Esophagus muscularis mucosa (tissue), 3 donors: Measurements from ENCODE around the gene PDE4D.

Experiments
- POLR2AphosphoS5 ChIP-seq, 2 donors: sonication (generic); formaldehyde crosslinking; IDR thresholded peaks; one replicate each; pipeline ENCODE4 v1.6.1; 2017; ENCODE audit warnings: antibody characterized with exemption in 2 of 2
- TF ChIP-seq, protein P1 (sequence below), 3 experiments: fragments of 200-600 bp in 2 of 3; fragments of 450-650 bp in 1 of 3; sonication (generic) in 2 of 3; IDR thresholded peaks; one replicate each; pipeline ENCODE4 v1.5.1; 2017 to 2019; ENCODE audit warnings: antibody characterized with exemption in 3 of 3, mild to moderate bottlenecking in 2 of 3, moderate library complexity in 1 of 3

DNA sequence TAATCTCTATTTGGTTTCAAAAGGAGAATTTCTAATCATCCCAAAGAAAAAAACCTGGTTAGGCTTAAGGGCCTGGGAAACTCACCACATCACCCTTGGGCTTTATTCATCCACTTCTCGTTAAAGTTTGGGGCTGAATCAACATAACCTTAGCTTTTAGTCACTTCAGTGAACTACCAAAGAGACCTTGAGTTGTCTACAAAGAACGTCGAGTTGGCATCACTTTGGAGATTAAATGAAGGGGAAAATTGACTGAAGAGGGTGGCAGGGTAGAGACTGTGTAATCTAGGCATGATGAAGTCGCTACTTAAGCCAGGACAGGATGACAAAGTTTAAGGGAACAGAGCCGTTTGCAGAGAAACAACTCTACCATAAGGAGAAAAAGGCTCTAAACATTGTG is 969.2 kb downstream of the PDE4D start:
- TF ChIP-seq POLR2AphosphoS5 (IDR thresholded peaks at IDR 0.05), result no peak
- TF ChIP-seq, protein P1, sequence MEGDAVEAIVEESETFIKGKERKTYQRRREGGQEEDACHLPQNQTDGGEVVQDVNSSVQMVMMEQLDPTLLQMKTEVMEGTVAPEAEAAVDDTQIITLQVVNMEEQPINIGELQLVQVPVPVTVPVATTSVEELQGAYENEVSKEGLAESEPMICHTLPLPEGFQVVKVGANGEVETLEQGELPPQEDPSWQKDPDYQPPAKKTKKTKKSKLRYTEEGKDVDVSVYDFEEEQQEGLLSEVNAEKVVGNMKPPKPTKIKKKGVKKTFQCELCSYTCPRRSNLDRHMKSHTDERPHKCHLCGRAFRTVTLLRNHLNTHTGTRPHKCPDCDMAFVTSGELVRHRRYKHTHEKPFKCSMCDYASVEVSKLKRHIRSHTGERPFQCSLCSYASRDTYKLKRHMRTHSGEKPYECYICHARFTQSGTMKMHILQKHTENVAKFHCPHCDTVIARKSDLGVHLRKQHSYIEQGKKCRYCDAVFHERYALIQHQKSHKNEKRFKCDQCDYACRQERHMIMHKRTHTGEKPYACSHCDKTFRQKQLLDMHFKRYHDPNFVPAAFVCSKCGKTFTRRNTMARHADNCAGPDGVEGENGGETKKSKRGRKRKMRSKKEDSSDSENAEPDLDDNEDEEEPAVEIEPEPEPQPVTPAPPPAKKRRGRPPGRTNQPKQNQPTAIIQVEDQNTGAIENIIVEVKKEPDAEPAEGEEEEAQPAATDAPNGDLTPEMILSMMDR (IDR thresholded peaks at IDR 0.05), result no peak
